Measurements from ENCODE around the gene AQP12B. TPM values are rescaled to one million over a fixed set of nuclear protein-coding genes. Genes with fewer than 3 reads are reported as not detected.

Gene AQP12B
- total RNA-seq, 1 donor: not detected

DNA sequence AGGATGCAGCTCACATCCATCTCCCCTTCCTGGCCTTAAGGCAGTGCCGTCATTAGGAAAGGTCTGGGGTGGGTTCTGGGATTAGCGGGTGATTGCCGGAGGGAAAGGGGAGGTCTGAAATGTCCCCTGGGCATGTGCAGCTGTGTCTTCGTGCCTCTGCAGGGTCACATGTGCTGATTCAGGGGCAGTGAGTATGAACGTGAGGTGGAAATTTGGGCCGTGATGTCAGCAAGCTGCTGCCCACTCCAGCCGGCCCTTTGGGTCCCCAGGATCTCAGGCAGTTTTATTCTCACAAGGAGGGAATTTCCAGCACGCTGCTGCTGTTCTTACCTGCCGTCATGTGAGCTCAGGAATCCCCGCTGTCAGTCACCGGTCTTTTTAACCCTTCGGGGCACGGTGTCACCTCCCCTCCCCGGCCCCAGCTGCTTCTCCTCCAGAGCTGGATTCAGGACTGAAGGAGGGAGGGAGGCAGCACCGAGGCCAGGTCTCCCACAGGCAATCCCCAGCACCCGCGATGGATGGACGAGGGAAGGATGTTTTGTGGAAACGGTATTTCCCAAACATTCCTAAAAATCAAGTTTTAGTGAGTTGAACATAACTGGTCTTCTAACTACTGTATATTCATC, 33.9 kb downstream of the AQP12B start:
- H4K20me1 ChIP-seq (ENCODE audit: insufficient read depth, low read length): no peaks in the 10 kb centered on the region
- H3K36me3 ChIP-seq (ENCODE audit: insufficient read depth, low read length): no peaks in the 10 kb centered on the region
- H3K9me3 ChIP-seq (ENCODE audit: low read depth, low read length): no peaks in the 10 kb centered on the region
- H3K27ac ChIP-seq (ENCODE audit: low read depth, low read length): no peak overlapping the region
- no peak overlapping the region for H3K4me3 ChIP-seq (ENCODE audit: insufficient read depth, low read length)
- peaks cover 52% of the 10 kb centered on the region for H3K27me3 ChIP-seq (ENCODE audit: insufficient read depth, low read length)
- H3K4me2 ChIP-seq (ENCODE audit: insufficient read depth, low read length): no peak overlapping the region
- no peaks in the 10 kb centered on the region for H3K79me2 ChIP-seq (ENCODE audit: insufficient read depth, low read length)
- no peak for TF ChIP-seq CTCF (IDR thresholded peaks at IDR 0.05; ENCODE audit: extremely low read depth, low read depth, low read length)
- H2AFZ ChIP-seq (ENCODE audit: low read length): no peak overlapping the region
- peak; percentile 53 for DNase-seq (ENCODE audit: insufficient read length, low spot score, missing footprints)
- no peaks in the 10 kb centered on the region for H3K4me1 ChIP-seq (ENCODE audit: insufficient read depth, low read length)

GRCh38 chr2:240648155-240648649, 34.5 kb downstream of the AQP12B start:
- H4K20me1 ChIP-seq (ENCODE audit: insufficient read depth, low read length): no peaks in the 10 kb centered on the region
- no peak for TF ChIP-seq CTCF (IDR thresholded peaks at IDR 0.05; ENCODE audit: extremely low read depth, low read depth, low read length)
- H3K36me3 ChIP-seq (ENCODE audit: insufficient read depth, low read length): no peaks in the 10 kb centered on the region
- H3K79me2 ChIP-seq (ENCODE audit: insufficient read depth, low read length): no peaks in the 10 kb centered on the region
- peak; percentile 45 for DNase-seq (ENCODE audit: insufficient read length, low spot score, missing footprints)
- H3K9me3 ChIP-seq (ENCODE audit: low read depth, low read length): no peaks in the 10 kb centered on the region
- no peak overlapping the region for H3K27ac ChIP-seq (ENCODE audit: low read depth, low read length)
- no peaks in the 10 kb centered on the region for H3K4me1 ChIP-seq (ENCODE audit: insufficient read depth, low read length)
- no peak overlapping the region for H3K4me2 ChIP-seq (ENCODE audit: insufficient read depth, low read length)
- no peak overlapping the region for H2AFZ ChIP-seq (ENCODE audit: low read length)
- H3K27me3 ChIP-seq (ENCODE audit: insufficient read depth, low read length): peaks cover 52% of the 10 kb centered on the region
- no peak overlapping the region for H3K4me3 ChIP-seq (ENCODE audit: insufficient read depth, low read length)

GRCh38 chr2:240647503-240648154, 35.1 kb downstream of the AQP12B start:
- Histone ChIP-seq H3K4me3 (ENCODE audit: insufficient read depth, low read length) (no peak overlapping the region), H2AFZ (ENCODE audit: low read length) (no peak overlapping the region), H3K27ac (ENCODE audit: low read depth, low read length) (no peak overlapping the region), H3K4me2 (ENCODE audit: insufficient read depth, low read length) (no peak overlapping the region), H4K20me1 (ENCODE audit: insufficient read depth, low read length) (no peaks in the 10 kb centered on the region), H3K36me3 (ENCODE audit: insufficient read depth, low read length) (no peaks in the 10 kb centered on the region), H3K4me1 (ENCODE audit: insufficient read depth, low read length) (no peaks in the 10 kb centered on the region), H3K27me3 (ENCODE audit: insufficient read depth, low read length) (peaks cover 51% of the 10 kb centered on the region), H3K9me3 (ENCODE audit: low read depth, low read length) (no peaks in the 10 kb centered on the region), H3K79me2 (ENCODE audit: insufficient read depth, low read length) (no peaks in the 10 kb centered on the region)
- no peak for DNase-seq (ENCODE audit: insufficient read length, low spot score, missing footprints)
- TF ChIP-seq CTCF (IDR thresholded peaks at IDR 0.05; ENCODE audit: extremely low read depth, low read depth, low read length): no peak

DNA sequence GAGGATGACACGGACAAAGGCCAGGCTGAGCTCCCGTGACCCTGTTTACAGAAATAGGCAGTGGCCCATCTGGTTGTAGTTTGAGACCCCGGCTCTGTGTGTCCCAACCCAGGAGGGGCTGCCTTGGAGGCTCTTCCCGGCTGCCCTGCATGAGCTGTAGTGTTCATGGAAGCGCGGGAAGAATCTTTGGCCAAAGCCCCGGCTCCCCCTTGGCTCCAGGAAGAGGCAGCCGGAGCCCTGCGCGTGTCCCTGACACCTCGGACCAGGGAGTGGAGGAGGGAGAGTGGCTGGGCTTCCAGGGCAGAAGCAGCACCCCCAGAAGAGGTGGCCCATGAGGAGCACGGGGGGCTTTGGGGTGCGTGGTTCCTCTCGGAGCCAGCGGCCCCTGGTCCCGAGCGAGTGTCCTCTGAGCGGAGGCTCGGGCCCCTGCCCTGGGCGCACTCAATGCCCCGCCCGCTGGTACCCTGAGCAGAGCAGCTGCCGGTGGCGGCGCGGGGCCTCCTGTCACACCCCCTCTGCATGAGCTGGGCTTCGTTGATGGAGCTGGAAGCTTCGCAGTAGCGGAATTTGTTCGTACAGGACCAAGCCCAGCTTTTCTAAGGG, 35.7 kb downstream of the AQP12B start:
- TF ChIP-seq CTCF (IDR thresholded peaks at IDR 0.05; ENCODE audit: extremely low read depth, low read depth, low read length): no peak
- Histone ChIP-seq H3K36me3 (ENCODE audit: insufficient read depth, low read length) (no peaks in the 10 kb centered on the region), H3K27ac (ENCODE audit: low read depth, low read length) (no peak overlapping the region), H3K4me3 (ENCODE audit: insufficient read depth, low read length) (no peak overlapping the region), H3K27me3 (ENCODE audit: insufficient read depth, low read length) (peaks cover 46% of the 10 kb centered on the region), H3K79me2 (ENCODE audit: insufficient read depth, low read length) (no peaks in the 10 kb centered on the region), H3K4me1 (ENCODE audit: insufficient read depth, low read length) (no peaks in the 10 kb centered on the region), H3K4me2 (ENCODE audit: insufficient read depth, low read length) (no peak overlapping the region), H3K9me3 (ENCODE audit: low read depth, low read length) (no peaks in the 10 kb centered on the region), H4K20me1 (ENCODE audit: insufficient read depth, low read length) (no peaks in the 10 kb centered on the region), H2AFZ (ENCODE audit: low read length) (no peak overlapping the region)
- peak; percentile 76 for DNase-seq (ENCODE audit: insufficient read length, low spot score, missing footprints)

Measured in osteoblast (primary cell).